ENCODE measurements around the gene SLC25A25. TPM values are rescaled to one million over a fixed set of nuclear protein-coding genes. Genes with fewer than 3 reads are reported as not detected.
A peak's percentile ranks its signal among the peaks of the same experiment; 100 is the strongest.

The SLC25A25 gene
- total and polyA plus RNA-seq, 9 of the 15 experiments (the other 6 are each of a cell fraction or from before 2014, with no cell fraction given): 0.07 to 35.9 (median 23.2) TPM

- TF ChIP-seq SMARCC2 (IDR thresholded peaks at IDR 0.05; ENCODE audit: low read depth) (peak; percentile 57; the same call in 1 of the 2 replicates), ZBTB33 (CRISPR knock-in tag; IDR thresholded peaks at IDR 0.05) (peak; percentile 13; the same call in 1 of the 2 replicates), ATF1 (CRISPR knock-in tag; IDR thresholded peaks at IDR 0.05) (no peak), ATF1 (tag; IDR thresholded peaks at IDR 0.05) (peak; percentile 93), NR4A1 (CRISPR knock-in tag; IDR thresholded peaks at IDR 0.05) (no peak), NR4A1 (tag; IDR thresholded peaks at IDR 0.05) (no peak), GATA2 (CRISPR knock-in tag; IDR thresholded peaks at IDR 0.05) (0 out of 2 replicates have a peak, but pooled peaks have one; percentile 26), NCOA1 (IDR thresholded peaks at IDR 0.05; ENCODE audit: low read depth) (peak; percentile 61; the same call in 1 of the 2 replicates), CREB1 (IDR thresholded peaks at IDR 0.05) (peak; percentile 79), CREB1 (CRISPR knock-in tag; IDR thresholded peaks at IDR 0.05) (peak; percentile 44; the same call in 1 of the 2 replicates), CREM (IDR thresholded peaks at IDR 0.05; ENCODE audit: low read depth) (peak; percentile 85), ZNF696 (CRISPR knock-in tag; conservative IDR thresholded peaks at IDR 0.05) (no peak), ATF3 (IDR thresholded peaks at IDR 0.05) (peak; percentile 55; the same call in 1 of the 2 replicates), ATF3 (CRISPR knock-in tag; conservative IDR thresholded peaks at IDR 0.05) (no peak), ZNF589 (CRISPR knock-in tag; IDR thresholded peaks at IDR 0.05; ENCODE audit: low read depth) (peak; percentile 76; the same call in 1 of the 2 replicates), CREBBP (IDR thresholded peaks at IDR 0.05; ENCODE audit: low read depth, low read length) (no peak), NFATC3 (IDR thresholded peaks at IDR 0.05) (0 out of 2 replicates have a peak, but pooled peaks have one; percentile 26), KDM5B (IDR thresholded peaks at IDR 0.05; ENCODE audit: insufficient replicate concordance, low read depth, low read length) (peak; percentile 82), TBL1XR1 (IDR thresholded peaks at IDR 0.05; ENCODE audit: low read length in 2 of 2) (peak in 1 of 2 experiments; percentile 86; a peak in 2 of 4 replicates), LEF1 (IDR thresholded peaks at IDR 0.05) (peak; percentile 65), MYNN (IDR thresholded peaks at IDR 0.05) (peak; percentile 88), MYNN (CRISPR knock-in tag; IDR thresholded peaks at IDR 0.05) (no peak), RBFOX2 (IDR thresholded peaks at IDR 0.05; ENCODE audit: low read depth, low read length) (peak; percentile 49), ZNF146 (CRISPR knock-in tag; IDR thresholded peaks at IDR 0.05; ENCODE audit: unreplicated experiment) (no peak), CXXC5 (CRISPR knock-in tag; IDR thresholded peaks at IDR 0.05) (0 out of 2 replicates have a peak, but pooled peaks have one; percentile 35), MYBL2 (IDR thresholded peaks at IDR 0.05; ENCODE audit: low read depth) (peak; percentile 86), MYBL2 (CRISPR knock-in tag; IDR thresholded peaks at IDR 0.05; ENCODE audit: borderline replicate concordance) (no peak), ZNF324 (CRISPR knock-in tag; IDR thresholded peaks at IDR 0.05) (no peak)
Measured at GRCh38 chr9:128094166-128094949, 26.3 kb downstream of the SLC25A25 start (continued).
